Thyroid gland (tissue), 4 donors: ENCODE measurements around the gene KCTD2. TPM values are rescaled to one million over a fixed set of nuclear protein-coding genes. Genes with fewer than 3 reads are reported as not detected.

ENCODE experiments used
- DNase-seq, 2 donors: peaks; one replicate each; pipeline ENCODE4 v3.0.0-alpha.2; 2019
- H3K27ac ChIP-seq, 3 donors: fragments of 200-600 bp; sonication (generic); 1 replicate in 2 of 3; 2 replicates in 1 of 3; pipeline ENCODE4 v1.5.1; 2016 to 2019; ENCODE audit warnings: mild to moderate bottlenecking in 1 of 3, moderate library complexity in 1 of 3
- H3K27me3 ChIP-seq: fragments of 200-600 bp; sonication (generic); one replicate; pipeline ENCODE4 v1.5.1; 2019
- H3K36me3 ChIP-seq, 2 donors: fragments of 200-600 bp; sonication (generic); one replicate each; pipeline ENCODE4 v1.5.1; 2016 to 2019
- H3K4me1 ChIP-seq, 2 donors: fragments of 200-600 bp; sonication (generic); one replicate each; pipeline ENCODE4 v1.5.1; 2017 to 2019
- H3K4me3 ChIP-seq, 3 donors: fragments of 200-600 bp; sonication (generic); replicated peaks in 1 of 3; 1 replicate in 2 of 3; 2 replicates in 1 of 3; pipeline ENCODE4 v1.5.1; 2016; ENCODE audit warnings: mild to moderate bottlenecking in 1 of 3
- H3K9me3 ChIP-seq: fragments of 200-600 bp; sonication (generic); one replicate; pipeline ENCODE4 v1.5.1; 2017
- POLR2A ChIP-seq, 2 donors: fragments of 450-650 bp; IDR thresholded peaks; one replicate each; pipeline ENCODE4 v1.6.1; 2017; ENCODE audit warnings: antibody characterized with exemption in 2 of 2, mild to moderate bottlenecking in 2 of 2, moderate library complexity in 1 of 2
- WGBS, 2 donors: methylation state at CpG; one replicate each; pipeline ENCODE4 v1.1.5; 2017; 5-methylcytosine and 5-hydroxymethylcytosine counted together
- intact Hi-C: fragments of 100-400 bp; cut with DNase I; formaldehyde crosslinking; loops from one replicate; pipeline ENCODE4 v1.15.1; 2023
- total RNA-seq, 4 donors: library from RNA; depleted of rRNA; stranded (reverse); fragments of >200 nt; gene quantifications; one replicate each; pipeline ENCODE4 v1.2.3, GENCODE V29; 2016
- TF ChIP-seq, protein P1 (sequence below), 6 experiments: fragments of 200-600 bp in 3 of 6; fragments of 450-650 bp in 3 of 6; sonication (generic) in 3 of 6; IDR thresholded peaks; one replicate each; pipeline ENCODE4 v1.5.1; 2016 to 2019; ENCODE audit warnings: antibody characterized with exemption in 6 of 6, mild to moderate bottlenecking in 2 of 6, inconsistent platforms in 1 of 6, moderate library complexity in 1 of 6

Gene KCTD2
- total RNA-seq, 4 donors from 2014 or later = 33.6 to 48.6 (median 41.7) TPM

DNA sequence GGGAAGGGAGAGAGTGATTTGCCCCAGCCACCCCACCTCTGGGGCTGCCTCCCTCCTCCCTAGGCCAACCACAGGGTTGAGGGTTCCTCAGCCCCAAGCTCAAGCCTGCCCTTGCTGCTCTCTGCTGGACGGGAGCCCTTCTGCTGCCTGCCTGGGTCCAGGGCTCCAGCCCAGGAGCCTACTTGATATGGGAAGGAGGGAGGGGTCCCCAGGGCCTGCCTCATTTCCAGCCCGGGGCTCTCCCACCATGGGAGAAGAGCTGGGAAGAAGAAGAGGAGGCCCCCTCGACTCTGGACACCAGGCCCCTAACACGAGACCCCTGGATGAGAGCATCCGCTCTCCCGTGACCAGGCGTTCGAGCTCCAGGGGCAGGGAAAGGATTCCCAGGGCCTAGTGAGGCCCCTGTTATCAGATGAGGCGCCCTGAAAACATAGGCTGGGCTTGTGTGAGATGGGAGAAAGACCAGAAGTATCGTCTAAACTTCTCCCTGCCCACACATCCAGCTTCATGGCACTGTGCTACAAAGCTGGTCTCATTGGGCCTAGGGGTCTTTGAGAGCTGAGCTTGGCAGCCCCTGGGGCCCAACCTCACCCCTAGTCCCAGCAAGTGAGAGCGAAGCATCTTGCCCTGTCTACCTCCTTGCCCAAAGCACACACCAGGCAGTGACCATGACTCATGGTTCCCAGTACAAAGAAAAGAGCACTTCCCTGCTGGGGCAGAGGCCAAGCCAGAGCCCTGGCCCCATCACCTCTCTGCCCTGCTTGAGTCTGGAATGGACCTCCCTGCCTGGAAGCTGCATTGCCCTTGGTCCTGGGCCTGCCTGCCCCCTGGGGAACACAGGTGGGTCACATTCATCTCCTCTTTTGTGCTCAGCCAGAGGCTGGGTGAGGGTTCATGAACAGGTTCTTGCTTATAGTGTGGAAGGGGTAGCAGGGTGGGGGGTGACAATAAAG lies 41.7 kb downstream of the KCTD2 start:
- H3K9me3 ChIP-seq = no peaks in the 10 kb centered on the region
- H3K4me3 ChIP-seq = peak overlapping the region in 2 of 3 donors; percentile 52 to 56
- 75 to 80% methylated on average over 10 of the region's 11 CpGs for WGBS, 2 donors
- TF ChIP-seq, protein P1, sequence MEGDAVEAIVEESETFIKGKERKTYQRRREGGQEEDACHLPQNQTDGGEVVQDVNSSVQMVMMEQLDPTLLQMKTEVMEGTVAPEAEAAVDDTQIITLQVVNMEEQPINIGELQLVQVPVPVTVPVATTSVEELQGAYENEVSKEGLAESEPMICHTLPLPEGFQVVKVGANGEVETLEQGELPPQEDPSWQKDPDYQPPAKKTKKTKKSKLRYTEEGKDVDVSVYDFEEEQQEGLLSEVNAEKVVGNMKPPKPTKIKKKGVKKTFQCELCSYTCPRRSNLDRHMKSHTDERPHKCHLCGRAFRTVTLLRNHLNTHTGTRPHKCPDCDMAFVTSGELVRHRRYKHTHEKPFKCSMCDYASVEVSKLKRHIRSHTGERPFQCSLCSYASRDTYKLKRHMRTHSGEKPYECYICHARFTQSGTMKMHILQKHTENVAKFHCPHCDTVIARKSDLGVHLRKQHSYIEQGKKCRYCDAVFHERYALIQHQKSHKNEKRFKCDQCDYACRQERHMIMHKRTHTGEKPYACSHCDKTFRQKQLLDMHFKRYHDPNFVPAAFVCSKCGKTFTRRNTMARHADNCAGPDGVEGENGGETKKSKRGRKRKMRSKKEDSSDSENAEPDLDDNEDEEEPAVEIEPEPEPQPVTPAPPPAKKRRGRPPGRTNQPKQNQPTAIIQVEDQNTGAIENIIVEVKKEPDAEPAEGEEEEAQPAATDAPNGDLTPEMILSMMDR (IDR thresholded peaks at IDR 0.05) = no peak
- no peak for TF ChIP-seq POLR2A (IDR thresholded peaks at IDR 0.05)
- H3K27ac ChIP-seq = peak overlapping the region; percentile 69 to 88 (median 84)
- H3K36me3 ChIP-seq = no peaks in the 10 kb centered on the region
- peak in 1 of 2 donors; percentile 23 for DNase-seq
- no peaks in the 10 kb centered on the region for H3K27me3 ChIP-seq
- peaks cover 50 to 81% of the 10 kb centered on the region in 2 donors for H3K4me1 ChIP-seq
- intact Hi-C loops = no loop called here

DNA sequence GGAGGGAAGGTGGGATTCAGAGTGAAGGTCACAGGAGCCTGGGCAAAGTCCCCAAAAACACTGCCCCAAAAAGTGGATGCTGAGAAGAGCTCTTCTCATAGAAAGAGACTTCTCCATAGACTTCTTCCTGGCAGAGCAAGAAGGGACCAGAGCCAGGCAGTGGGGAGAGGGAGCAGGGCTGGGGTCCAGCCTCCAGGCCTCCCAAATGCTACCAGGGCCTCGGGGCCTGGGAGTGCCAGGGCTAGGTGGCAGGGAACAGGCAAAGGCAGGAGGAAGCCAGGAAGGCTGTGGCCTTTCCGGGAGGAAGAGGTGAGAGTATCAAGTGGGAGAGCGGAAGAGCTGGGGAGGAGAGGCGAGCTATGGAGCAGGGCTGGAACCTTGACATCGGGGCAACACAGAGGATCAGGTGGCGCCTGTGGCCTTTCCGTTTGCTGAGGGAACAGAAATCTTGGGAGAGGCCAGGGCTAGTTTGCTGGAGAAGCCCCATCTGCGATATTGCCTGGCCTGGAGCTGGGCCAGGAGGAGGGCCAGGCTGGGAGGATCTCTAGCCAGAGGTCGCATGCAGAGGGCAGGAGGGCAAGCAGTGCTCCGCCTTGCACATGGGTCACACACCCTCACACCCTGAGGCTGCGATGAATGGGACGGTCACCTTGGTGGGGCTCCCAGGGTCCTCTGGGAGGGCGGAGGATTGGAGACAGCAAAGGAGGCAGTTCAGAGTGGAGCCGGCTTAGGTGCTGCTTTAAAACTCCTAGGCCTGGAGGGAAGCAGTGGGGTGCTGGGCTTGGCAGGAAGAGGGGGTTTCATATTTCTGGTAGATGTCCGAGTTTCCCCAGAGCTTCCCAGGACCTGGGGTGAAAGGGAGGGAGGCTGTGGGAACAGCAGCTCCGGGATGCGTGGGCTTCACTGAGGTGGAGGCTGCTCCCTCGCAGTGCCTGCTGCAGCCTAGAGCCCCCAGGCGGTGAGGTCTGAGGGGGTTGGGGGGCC lies 44.1 kb downstream of the KCTD2 start:
- Histone ChIP-seq H3K36me3 (no peaks in the 10 kb centered on the region), H3K27me3 (no peaks in the 10 kb centered on the region), H3K4me1 (peaks cover 66 to 92% of the 10 kb centered on the region in 2 donors), H3K27ac (peak overlapping the region; percentile 37 to 64 (median 61)), H3K9me3 (no peaks in the 10 kb centered on the region), H3K4me3 (no peak overlapping the region)
- peak in 1 of 2 donors; percentile 26 for DNase-seq
- 57 to 58% methylated on average over 18 to 19 of the region's 19 CpGs for WGBS, 2 donors
- intact Hi-C loops = no loop called here
- TF ChIP-seq POLR2A (IDR thresholded peaks at IDR 0.05) = no peak

DNA sequence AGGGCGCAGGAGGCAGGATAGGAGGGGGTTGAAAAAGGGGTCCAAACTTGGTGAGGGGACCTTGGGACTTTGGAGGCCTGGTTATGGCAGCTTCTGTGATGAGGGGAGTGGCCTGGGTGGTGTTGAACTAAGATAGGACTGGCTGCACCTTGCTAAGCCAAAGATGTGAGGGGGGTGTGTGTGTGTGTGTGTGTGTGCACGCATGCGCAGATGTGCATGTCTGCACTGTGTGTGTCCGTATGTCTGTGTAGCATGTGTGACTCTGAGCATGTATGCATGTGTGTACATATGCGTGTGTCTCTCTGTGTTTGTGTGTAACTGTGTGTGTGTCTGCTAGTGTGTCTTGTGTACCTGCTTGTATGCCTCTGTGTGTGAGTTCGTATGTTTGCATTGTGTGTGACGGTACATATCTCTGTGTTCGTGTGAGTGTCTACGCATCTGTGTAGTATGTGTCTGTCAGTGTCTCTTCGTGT lies 44.9 kb downstream of the KCTD2 start:
- Histone ChIP-seq H3K27ac (peak overlapping the region in 2 of 3 donors; percentile 61 to 64), H3K36me3 (no peaks in the 10 kb centered on the region), H3K4me1 (peaks cover 68 to 92% of the 10 kb centered on the region in 2 donors), H3K9me3 (no peaks in the 10 kb centered on the region), H3K27me3 (no peaks in the 10 kb centered on the region), H3K4me3 (no peak overlapping the region)
- no peak for DNase-seq
- 82 to 90% methylated on average over 10 of the region's 10 CpGs for WGBS, 2 donors
- TF ChIP-seq POLR2A (IDR thresholded peaks at IDR 0.05) = no peak
- TF ChIP-seq, protein P1 (IDR thresholded peaks at IDR 0.05) = no peak
- intact Hi-C loops = no loop called here

DNA sequence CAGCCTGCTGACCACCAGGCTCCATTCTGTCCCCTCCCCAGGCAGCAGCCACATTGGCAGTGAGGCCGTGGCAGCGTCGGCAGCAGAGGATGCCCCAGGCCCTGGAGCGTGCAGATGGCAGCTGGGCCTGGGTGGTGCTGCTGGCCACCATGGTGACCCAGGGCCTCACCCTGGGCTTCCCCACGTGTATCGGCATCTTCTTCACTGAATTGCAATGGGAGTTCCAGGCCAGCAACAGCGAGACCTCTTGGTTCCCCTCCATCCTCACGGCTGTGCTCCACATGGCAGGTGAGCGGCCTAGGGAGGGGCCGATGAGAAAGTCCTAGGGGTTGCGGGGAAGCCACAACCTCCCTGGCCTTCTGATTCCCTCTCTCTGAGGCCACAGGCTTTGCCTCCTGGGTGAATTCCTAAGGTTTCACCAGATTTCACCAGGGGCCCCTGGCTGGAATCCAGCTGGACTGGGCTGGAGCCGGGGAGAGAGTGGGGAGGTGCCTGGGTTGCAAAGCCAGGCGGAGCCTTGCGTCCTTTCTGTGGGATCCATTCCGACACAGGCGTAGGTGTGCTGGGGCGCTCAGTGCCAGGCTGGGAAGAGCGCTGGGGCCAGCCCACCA lies 46.6 kb downstream of the KCTD2 start:
- Histone ChIP-seq H3K9me3 (no peaks in the 10 kb centered on the region), H3K27me3 (no peaks in the 10 kb centered on the region), H3K4me3 (no peak overlapping the region), H3K27ac (peak overlapping the region; percentile 79 to 83 (median 82)), H3K36me3 (no peaks in the 10 kb centered on the region), H3K4me1 (peaks cover 69 to 87% of the 10 kb centered on the region in 2 donors)
- peak; percentile 78 to 80 for DNase-seq
- intact Hi-C loops = no loop called here
- WGBS, 2 donors = 86 to 90% methylated on average over 1 to 6 of the region's 18 CpGs
- TF ChIP-seq, protein P1 (IDR thresholded peaks at IDR 0.05) = no peak
- TF ChIP-seq POLR2A (IDR thresholded peaks at IDR 0.05) = no peak
